Raji (cell line): Measurements from ENCODE around the gene LRRC74A.

Experiments
- POLR2A ChIP-seq: IDR thresholded peaks from 2 replicates; pipeline ENCODE4 v1.6.1; 2011; ENCODE audit warnings: low read depth, low read length, control low read depth; ENCODE audit not compliant: insufficient read depth

LRRC74A gene

GRCh38 chr14:76883447-76883846, 57.2 kb downstream of the LRRC74A start:
- no peak for TF ChIP-seq POLR2A

- no peak for TF ChIP-seq POLR2A
Observed at GRCh38 chr14:76884394-76884793, 58.2 kb downstream of the LRRC74A start.

- TF ChIP-seq POLR2A: no peak
Observed at GRCh38 chr14:76884853-76885276, 58.7 kb downstream of the LRRC74A start.

GRCh38 chr14:76887191-76887590, 61.0 kb downstream of the LRRC74A start:
- no peak for TF ChIP-seq POLR2A

GRCh38 chr14:76891391-76891790, 65.2 kb downstream of the LRRC74A start:
- TF ChIP-seq POLR2A: no peak

GRCh38 chr14:76894308-76894707, 68.1 kb downstream of the LRRC74A start:
- TF ChIP-seq POLR2A: no peak

GRCh38 chr14:76900682-76901081, 74.5 kb downstream of the LRRC74A start:
- no peak for TF ChIP-seq POLR2A

GRCh38 chr14:76901171-76902055, 75.2 kb downstream of the LRRC74A start:
- no peak for TF ChIP-seq POLR2A

- no peak for TF ChIP-seq POLR2A
Observed at GRCh38 chr14:76902591-76902990, 76.4 kb downstream of the LRRC74A start.

GRCh38 chr14:76904100-76904739, 78.0 kb downstream of the LRRC74A start:
- no peak for TF ChIP-seq POLR2A

- TF ChIP-seq POLR2A: no peak
Observed at GRCh38 chr14:76904740-76905569, 78.7 kb downstream of the LRRC74A start.

- peak; percentile 33; the same call in 1 of the 2 replicates for TF ChIP-seq POLR2A
Observed at GRCh38 chr14:76908834-76909233, 82.6 kb downstream of the LRRC74A start.

GRCh38 chr14:76909266-76909665, 83.1 kb downstream of the LRRC74A start:
- TF ChIP-seq POLR2A: no peak

GRCh38 chr14:76910371-76910890, 84.2 kb downstream of the LRRC74A start:
- no peak for TF ChIP-seq POLR2A

- TF ChIP-seq POLR2A: no peak
Observed at GRCh38 chr14:76911473-76911872, 85.3 kb downstream of the LRRC74A start.
